SK-N-SH (cell line): ENCODE results near the gene LCN10. TPM values are rescaled to one million over a fixed set of nuclear protein-coding genes. Genes with fewer than 3 reads are reported as not detected.

Source experiments
- CTCF ChIA-PET: fragments of 300-600, 350-600 bp; formaldehyde crosslinking; extraction: SDS; loops from one replicate; lab custom pipeline; 2021; lab: Yijun Ruan, JAX
- POLR2A ChIA-PET: fragments of 350-600 bp; sonication (Branson Sonifier 250); formaldehyde crosslinking; extraction: SDS; loops from one replicate; lab custom pipeline; 2020; ENCODE audit warnings: antibody characterized with exemption, inconsistent platforms; lab: Yijun Ruan, JAX
- DNase-seq: peaks from one replicate; pipeline ENCODE4 v3.0.0; 2012
- H2AFZ ChIP-seq: fragments of 200-600 bp; sonication (generic); 2 replicates; pipeline ENCODE4 v1.8.1; 2016; ENCODE audit warnings: antibody characterized with exemption, mild to moderate bottlenecking, low read depth
- H3F3A ChIP-seq: fragments of 200-600 bp; sonication (generic); replicated peaks from 2 replicates; pipeline ENCODE3; 2016; ENCODE audit warnings: antibody characterized with exemption, mild to moderate bottlenecking; ENCODE audit not compliant: insufficient read depth
- H3K27ac ChIP-seq, 2 experiments: fragments of 200-500 bp in 1 of 2; fragments of 200-600 bp in 1 of 2; sonication (Bioruptor generic) in 1 of 2; sonication (generic), shearing (Covaris generic) in 1 of 2; 2 replicates each; pipeline versions ENCODE4 v1.5.1 to v1.6.1; 2014 to 2016; ENCODE audit warnings: low read depth in 2 of 2, inconsistent platforms in 1 of 2, low read length in 1 of 2, mild to moderate bottlenecking in 1 of 2, mixed read lengths in 1 of 2
- H3K27me3 ChIP-seq: fragments of 200-600 bp; sonication (generic), shearing (Covaris generic); 2 replicates; pipeline ENCODE4 v1.6.1; 2016; ENCODE audit warnings: mixed run types; ENCODE audit not compliant: insufficient read depth
- H3K36me3 ChIP-seq, 2 experiments: fragments of 200-500 bp in 1 of 2; fragments of 200-600 bp in 1 of 2; sonication (Bioruptor generic) in 1 of 2; sonication (generic) in 1 of 2; replicated peaks in 1 of 2; 2 replicates each; pipeline versions ENCODE3 to v1.5.1; 2014 to 2016; ENCODE audit warnings: low read length in 1 of 2, mild to moderate bottlenecking in 1 of 2; ENCODE audit not compliant: insufficient read depth in 2 of 2, control insufficient read depth in 1 of 2
- H3K4me1 ChIP-seq, 2 experiments: fragments of 200-500 bp in 1 of 2; fragments of 200-600 bp in 1 of 2; sonication (Bioruptor generic) in 1 of 2; sonication (generic), shearing (Covaris generic) in 1 of 2; 2 replicates each; pipeline versions ENCODE4 v1.5.1 to v1.6.1; 2014 to 2016; ENCODE audit warnings: low read depth in 1 of 2, low read length in 1 of 2, mixed run types in 1 of 2; ENCODE audit not compliant: insufficient read depth in 2 of 2, control insufficient read depth in 1 of 2
- H3K4me2 ChIP-seq: fragments of 200-600 bp; sonication (generic), shearing (Covaris generic); 2 replicates; pipeline ENCODE4 v1.6.1; 2017; ENCODE audit warnings: mixed run types
- H3K4me3 ChIP-seq, 2 experiments: fragments of 200-500 bp in 1 of 2; fragments of 200-600 bp in 1 of 2; sonication (Bioruptor generic) in 1 of 2; sonication (generic), shearing (Covaris generic) in 1 of 2; 2 replicates each; pipeline versions ENCODE4 v1.5.1 to v1.8.1; 2014 to 2016; ENCODE audit warnings: low read depth in 2 of 2, inconsistent platforms in 1 of 2, low read length in 1 of 2, mild to moderate bottlenecking in 1 of 2, mixed read lengths in 1 of 2, moderate library complexity in 1 of 2
- H3K79me2 ChIP-seq: fragments of 200-600 bp; sonication (generic); 2 replicates; pipeline ENCODE4 v1.8.1; 2017; ENCODE audit warnings: mild to moderate bottlenecking; ENCODE audit not compliant: insufficient read depth
- H3K9ac ChIP-seq: fragments of 200-600 bp; sonication (generic); 2 replicates; pipeline ENCODE4 v1.6.1; 2017; ENCODE audit warnings: mixed run types
- H3K9me2 ChIP-seq: fragments of 200-600 bp; sonication (generic); 2 replicates; pipeline ENCODE4 v1.6.1; 2017; ENCODE audit warnings: mixed run types
- H3K9me3 ChIP-seq: fragments of 200-600 bp; sonication (generic); 2 replicates; pipeline ENCODE4 v1.6.1; 2017; ENCODE audit warnings: mixed run types, mild to moderate bottlenecking, moderate library complexity
- H4K20me1 ChIP-seq: fragments of 200-600 bp; sonication (generic); 2 replicates; pipeline ENCODE4 v1.6.1; 2017; ENCODE audit warnings: mild to moderate bottlenecking, mixed run types; ENCODE audit not compliant: insufficient read depth
- FOSL2 ChIP-seq: IDR thresholded peaks from 2 replicates; pipeline ENCODE4 v1.4.0; 2012; ENCODE audit warnings: low read depth, mild to moderate bottlenecking, moderate library complexity, borderline replicate concordance
- GABPA ChIP-seq: IDR thresholded peaks from 2 replicates; pipeline ENCODE4 v1.4.0; 2012; ENCODE audit warnings: low read depth, mild to moderate bottlenecking
- MEF2A ChIP-seq: IDR thresholded peaks from 2 replicates; pipeline ENCODE4 v1.4.0; 2012; ENCODE audit warnings: low read depth, borderline replicate concordance
- RAD21 ChIP-seq: IDR thresholded peaks from 2 replicates; pipeline ENCODE4 v1.6.1; 2012; ENCODE audit warnings: mild to moderate bottlenecking, low read length
- RCOR1 ChIP-seq: fragments of 150-350 bp; IDR thresholded peaks from 2 replicates; pipeline ENCODE4 v1.6.1; 2017; ENCODE audit warnings: antibody characterized with exemption, low read length
- SIN3A ChIP-seq: IDR thresholded peaks from 2 replicates; pipeline ENCODE4 v1.6.1; 2012; ENCODE audit warnings: low read depth, mild to moderate bottlenecking, low read length, moderate library complexity, borderline replicate concordance
- TEAD4 ChIP-seq: IDR thresholded peaks from 2 replicates; pipeline ENCODE4 v1.4.0; 2012; ENCODE audit warnings: mild to moderate bottlenecking, borderline replicate concordance; ENCODE audit not compliant: insufficient read depth
- WGBS: methylation state at CpG from one replicate; pipeline ENCODE4 v1.1.6; 2017; ENCODE audit warnings: low lambda C conversion rate; 5-methylcytosine and 5-hydroxymethylcytosine counted together
- polyA plus RNA-seq, 3 experiments: library from polyadenylated mRNA; depleted of rRNA; stranded (reverse); fragments of >200 nt; gene quantifications; 2 replicates each; pipeline ENCODE4 v1.2.3, GENCODE V29; 2012
- TF ChIP-seq, protein P1 (sequence below): IDR thresholded peaks from 2 replicates; pipeline ENCODE4 v1.4.0; 2012; ENCODE audit warnings: low read depth
- TF ChIP-seq, protein P2 (sequence below): fragments of 200-600 bp; sonication (generic); IDR thresholded peaks from 2 replicates; pipeline ENCODE4 v1.6.1; 2017; ENCODE audit warnings: antibody characterized with exemption, mild to moderate bottlenecking, moderate library complexity
- TF ChIP-seq, protein P3 (sequence below): IDR thresholded peaks from 2 replicates; pipeline ENCODE4; 2012
- TF ChIP-seq, protein P4 (sequence below): fragments of 150-350 bp; IDR thresholded peaks from 2 replicates; pipeline ENCODE4 v1.6.1; 2017; ENCODE audit warnings: antibody characterized with exemption, low read length, low read depth, borderline replicate concordance

The LCN10 gene
- polyA plus RNA-seq, 1 of the 3 experiments (the other 2 are of a cell fraction), result not detected

DNA sequence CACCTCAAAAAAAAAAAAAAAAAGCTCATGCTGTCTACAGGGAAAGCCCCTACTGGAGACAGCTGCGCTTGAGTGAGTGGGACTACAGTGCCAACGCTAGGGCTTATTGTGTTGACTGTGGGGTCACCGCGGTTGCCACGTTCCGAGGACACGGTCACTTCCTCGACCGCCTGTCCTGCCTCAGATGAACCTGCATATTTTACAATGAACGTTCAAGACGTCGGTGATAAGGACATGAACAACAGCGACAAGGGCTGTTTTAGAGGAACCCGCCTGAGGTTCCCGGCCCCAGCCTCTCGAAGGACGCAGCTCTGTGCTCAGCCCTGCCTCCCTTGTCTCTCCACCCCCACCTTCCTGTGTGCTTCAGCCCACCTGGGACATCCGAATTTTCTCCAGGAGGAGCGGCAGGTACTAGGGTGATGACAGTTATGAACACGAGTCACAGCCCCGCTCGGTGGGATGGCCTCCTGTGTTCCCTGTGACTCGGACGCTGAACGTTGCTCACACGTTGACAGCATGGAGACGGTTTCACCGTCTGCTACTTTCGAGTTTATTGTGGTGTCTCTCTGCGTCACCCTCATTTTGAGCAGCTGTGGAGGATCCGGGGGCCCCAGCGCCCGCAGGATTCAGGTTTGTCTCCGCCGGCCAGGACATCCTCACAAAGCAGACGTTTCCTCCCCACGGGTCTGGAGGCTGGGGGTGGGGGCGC is 41.6 kb downstream of the LCN10 start:
- POLR2A ChIA-PET, result interaction anchor here (1.0 kb wide), 1 partner anchor 27 kb away, joined by 3 read pairs; no protein-coding TSS in a partner anchor
- H3K4me3 ChIP-seq, result no peak overlapping the region
- no peaks in the 10 kb centered on the region for H4K20me1 ChIP-seq
- H3K9ac ChIP-seq, result no peak overlapping the region
- CTCF ChIA-PET, result interaction anchor here (0.8 to 1.3 kb wide), 3 partner anchors 14 to 37 kb away, joined by 3 to 4 read pairs (median 3); partner anchors contain the start of gene AGPAT2
- 69% methylated on average over 30 of the region's 38 CpGs for WGBS
- no peak for TF ChIP-seq MEF2A
- TF ChIP-seq FOSL2, result no peak
- no peak for TF ChIP-seq GABPA
- TF ChIP-seq, protein P1, sequence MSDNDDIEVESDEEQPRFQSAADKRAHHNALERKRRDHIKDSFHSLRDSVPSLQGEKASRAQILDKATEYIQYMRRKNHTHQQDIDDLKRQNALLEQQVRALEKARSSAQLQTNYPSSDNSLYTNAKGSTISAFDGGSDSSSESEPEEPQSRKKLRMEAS, result no peak
- TF ChIP-seq, protein P2, sequence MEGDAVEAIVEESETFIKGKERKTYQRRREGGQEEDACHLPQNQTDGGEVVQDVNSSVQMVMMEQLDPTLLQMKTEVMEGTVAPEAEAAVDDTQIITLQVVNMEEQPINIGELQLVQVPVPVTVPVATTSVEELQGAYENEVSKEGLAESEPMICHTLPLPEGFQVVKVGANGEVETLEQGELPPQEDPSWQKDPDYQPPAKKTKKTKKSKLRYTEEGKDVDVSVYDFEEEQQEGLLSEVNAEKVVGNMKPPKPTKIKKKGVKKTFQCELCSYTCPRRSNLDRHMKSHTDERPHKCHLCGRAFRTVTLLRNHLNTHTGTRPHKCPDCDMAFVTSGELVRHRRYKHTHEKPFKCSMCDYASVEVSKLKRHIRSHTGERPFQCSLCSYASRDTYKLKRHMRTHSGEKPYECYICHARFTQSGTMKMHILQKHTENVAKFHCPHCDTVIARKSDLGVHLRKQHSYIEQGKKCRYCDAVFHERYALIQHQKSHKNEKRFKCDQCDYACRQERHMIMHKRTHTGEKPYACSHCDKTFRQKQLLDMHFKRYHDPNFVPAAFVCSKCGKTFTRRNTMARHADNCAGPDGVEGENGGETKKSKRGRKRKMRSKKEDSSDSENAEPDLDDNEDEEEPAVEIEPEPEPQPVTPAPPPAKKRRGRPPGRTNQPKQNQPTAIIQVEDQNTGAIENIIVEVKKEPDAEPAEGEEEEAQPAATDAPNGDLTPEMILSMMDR, result no peak
- TF ChIP-seq SIN3A, result no peak
- no peak for TF ChIP-seq RAD21
- TF ChIP-seq, protein P3, sequence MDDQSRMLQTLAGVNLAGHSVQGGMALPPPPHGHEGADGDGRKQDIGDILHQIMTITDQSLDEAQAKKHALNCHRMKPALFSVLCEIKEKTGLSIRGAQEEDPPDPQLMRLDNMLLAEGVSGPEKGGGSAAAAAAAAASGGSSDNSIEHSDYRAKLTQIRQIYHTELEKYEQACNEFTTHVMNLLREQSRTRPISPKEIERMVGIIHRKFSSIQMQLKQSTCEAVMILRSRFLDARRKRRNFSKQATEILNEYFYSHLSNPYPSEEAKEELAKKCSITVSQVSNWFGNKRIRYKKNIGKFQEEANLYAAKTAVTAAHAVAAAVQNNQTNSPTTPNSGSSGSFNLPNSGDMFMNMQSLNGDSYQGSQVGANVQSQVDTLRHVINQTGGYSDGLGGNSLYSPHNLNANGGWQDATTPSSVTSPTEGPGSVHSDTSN, result no peak
- no peak for TF ChIP-seq TEAD4
- TF ChIP-seq, protein P4, sequence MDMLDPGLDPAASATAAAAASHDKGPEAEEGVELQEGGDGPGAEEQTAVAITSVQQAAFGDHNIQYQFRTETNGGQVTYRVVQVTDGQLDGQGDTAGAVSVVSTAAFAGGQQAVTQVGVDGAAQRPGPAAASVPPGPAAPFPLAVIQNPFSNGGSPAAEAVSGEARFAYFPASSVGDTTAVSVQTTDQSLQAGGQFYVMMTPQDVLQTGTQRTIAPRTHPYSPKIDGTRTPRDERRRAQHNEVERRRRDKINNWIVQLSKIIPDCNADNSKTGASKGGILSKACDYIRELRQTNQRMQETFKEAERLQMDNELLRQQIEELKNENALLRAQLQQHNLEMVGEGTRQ, result no peak
- TF ChIP-seq RCOR1, result no peak
- TF ChIP-seq, all 33 proteins: peak for 0
- H3K4me1 ChIP-seq, result peaks cover 0 to 7% of the 10 kb centered on the region in 2 experiments; a peak in 1 of 4 replicates
- H3K4me2 ChIP-seq, result no peak overlapping the region
- H3K36me3 ChIP-seq, result no peaks in the 10 kb centered on the region
- H3K27ac ChIP-seq, result no peak overlapping the region
- DNase-seq, result no peak
- no peaks in the 10 kb centered on the region for H3K79me2 ChIP-seq
- H2AFZ ChIP-seq, result no peak overlapping the region
- H3K9me3 ChIP-seq, result no peaks in the 10 kb centered on the region
- H3K27me3 ChIP-seq, result no peaks in the 10 kb centered on the region; the same call in 1 of the 2 replicates
- H3F3A ChIP-seq, result no peaks in the 10 kb centered on the region
- no peaks in the 10 kb centered on the region for H3K9me2 ChIP-seq
